ENCODE results near the gene ZFYVE19. TPM values are rescaled to one million over a fixed set of nuclear protein-coding genes. Genes with fewer than 3 reads are reported as not detected.

Gene ZFYVE19
- total and polyA plus RNA-seq, 2 of the 4 experiments (the other 2 are of a cell fraction) = 22.6 to 29.6 TPM

GRCh38 chr15:40790718-40791117 lies 16.2 kb upstream of the ZFYVE19 start:
- Histone ChIP-seq H3K9ac (ENCODE audit: low read depth, low read length) (no peak overlapping the region), H3K4ac (ENCODE audit: low read depth, low read length) (no peak overlapping the region), H3K27me3 (ENCODE audit: control insufficient read depth, insufficient read depth, low read length) (no peaks in the 10 kb centered on the region), H3K18ac (ENCODE audit: low read depth, low read length) (no peak overlapping the region), H2AFZ (replicated peaks; ENCODE audit: low read length, poor library complexity) (no peak overlapping the region), H2AK9ac (replicated peaks; ENCODE audit: low read depth, low read length, poor library complexity) (peak overlapping the region; percentile 66), H3K56ac (ENCODE audit: extremely low read depth, insufficient read depth, low read length) (no peak overlapping the region), H3K4me3 (ENCODE audit: insufficient read depth, low read depth, low read length) (no peak overlapping the region), H4K91ac (ENCODE audit: insufficient read depth, low read depth, low read length) (no peak overlapping the region; the same call in 1 of the 2 replicates), H2BK20ac (ENCODE audit: low read depth, low read length) (no peak overlapping the region), H4K5ac (ENCODE audit: low read depth, low read length) (no peak overlapping the region; the same call in 1 of the 2 replicates), H3K27ac (ENCODE audit: insufficient read depth, low read length) (no peak overlapping the region), H3K23ac (ENCODE audit: low read depth, low read length) (peak overlapping the region; percentile 32; the same call in 1 of the 2 replicates), H3K4me2 (ENCODE audit: low read depth, low read length) (no peak overlapping the region), H3K79me1 (ENCODE audit: low read depth in 1 of 2, low read length in 2 of 2) (peaks cover 44 to 75% of the 10 kb centered on the region in 2 experiments), H3K9me3 (ENCODE audit: control insufficient read depth, insufficient read depth, low read length) (no peaks in the 10 kb centered on the region), H4K20me1 (ENCODE audit: insufficient read depth, low read length) (peaks cover 37% of the 10 kb centered on the region; the same call in 1 of the 2 replicates), H3K9me1 (ENCODE audit: insufficient read depth, low read length) (peaks cover 14% of the 10 kb centered on the region; the same call in 1 of the 2 replicates), H3K4me1 (ENCODE audit: control insufficient read depth, insufficient read depth, low read length) (peaks cover 14% of the 10 kb centered on the region), H2BK5ac (ENCODE audit: low read depth, low read length, poor library complexity, severe bottlenecking) (peak overlapping the region; percentile 34), H4K8ac (ENCODE audit: low read depth in 2 of 2, low read length in 2 of 2) (peak overlapping the region in 1 of 2 experiments; percentile 7; a peak in 1 of 4 replicates), H3K14ac (replicated peaks; ENCODE audit: low read depth, low read length) (0 out of 2 replicates have a peak overlapping the region, but pooled peaks have one; percentile 39), H2AK5ac (ENCODE audit: low read depth, low read length) (no peak overlapping the region), H2BK15ac (ENCODE audit: low read depth, low read length) (no peak overlapping the region), H3K36me3 (ENCODE audit: control insufficient read depth, insufficient read depth, low read length) (peaks cover 2% of the 10 kb centered on the region; the same call in 1 of the 2 replicates), H2BK120ac (ENCODE audit: low read depth, low read length) (no peak overlapping the region)
- intact Hi-C loops (cut with micrococcal nuclease) (no loop called here), dilution Hi-C loops (cut with HindIII; ENCODE audit: low sequenced_read_pairs, unreplicated experiment) (no loop called here), in situ Hi-C loops (cut with MboI; ENCODE audit: low sequenced_read_pairs) (no loop called here)
- DNase-seq = no peak
- ChIA-PET CTCF (no interaction called here), POLR2A (ENCODE audit: unreplicated experiment) (no interaction called here)
- no TSS peak for BruUV-seq (replicated peaks)
- no CpG with 5 or more reads among the region's 3 CpGs for WGBS, 2 experiments (ENCODE audit: extremely low coverage in 2 of 2, insufficient read length in 1 of 2)
- no peak; the same call in 1 of the 2 replicates for ATAC-seq (ENCODE audit: low read depth)
- no peak for TF ChIP-seq MXI1 (IDR thresholded peaks at IDR 0.05; ENCODE audit: borderline replicate concordance, low read depth, low read length)
- peak; percentile 18; the same call in 1 of the 2 replicates for TF ChIP-seq FOS (IDR thresholded peaks at IDR 0.05; ENCODE audit: low read depth, low read length)
